ENCODE results near the gene TMEM52.

Gene TMEM52

GRCh38 chr1:1918901-1919303 lies at the start of gene TMEM52:
Gene TMEM52, minus strand, starts transcription at chr1:1919279. Its CDS starts 14 bp downstream, at chr1:1919265.
- no peak for DNase-seq (ENCODE audit: low spot score)

DNA sequence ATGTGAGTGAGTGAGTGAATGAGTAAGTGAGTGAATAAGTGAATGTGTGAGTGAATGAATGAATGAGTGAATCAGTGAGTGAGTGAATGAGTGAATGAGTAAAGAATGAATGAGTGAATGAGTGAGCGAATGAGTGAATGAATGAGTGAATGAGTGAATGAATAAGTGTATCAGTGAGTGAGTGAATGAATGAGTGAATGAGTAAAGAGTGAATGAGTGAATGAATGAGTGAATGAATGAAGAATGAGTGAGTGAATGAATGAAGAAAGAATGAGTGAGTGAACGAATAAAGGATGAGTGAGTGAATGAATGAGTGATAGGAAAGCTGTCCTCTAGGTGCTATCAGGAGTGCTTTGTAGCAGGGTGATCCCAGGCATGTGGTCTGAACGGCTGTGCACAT lies 48.8 kb upstream of the TMEM52 start:
- DNase-seq (ENCODE audit: low spot score) = no peak

DNA sequence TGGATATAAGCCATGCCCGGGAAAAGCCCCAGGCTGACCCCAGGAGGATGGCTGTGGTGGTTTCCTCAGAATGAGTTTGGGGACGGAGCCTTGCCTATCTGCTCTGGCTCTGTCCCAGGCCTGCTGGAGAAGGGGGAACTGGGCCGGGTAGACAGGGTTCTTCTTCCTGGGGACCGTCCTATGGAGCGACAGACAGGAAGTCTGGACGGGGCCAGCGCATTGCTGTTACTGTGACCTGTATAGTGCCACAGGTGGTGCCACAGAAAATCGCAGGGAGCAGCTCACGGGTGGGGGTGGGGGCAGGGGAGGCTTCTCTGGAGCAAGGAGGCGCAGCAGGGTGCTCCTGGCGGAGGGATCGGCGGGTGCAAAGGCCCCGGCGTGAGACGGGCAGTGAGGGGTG lies 48.1 kb upstream of the TMEM52 start:
- DNase-seq (ENCODE audit: low spot score) = no peak

DNA sequence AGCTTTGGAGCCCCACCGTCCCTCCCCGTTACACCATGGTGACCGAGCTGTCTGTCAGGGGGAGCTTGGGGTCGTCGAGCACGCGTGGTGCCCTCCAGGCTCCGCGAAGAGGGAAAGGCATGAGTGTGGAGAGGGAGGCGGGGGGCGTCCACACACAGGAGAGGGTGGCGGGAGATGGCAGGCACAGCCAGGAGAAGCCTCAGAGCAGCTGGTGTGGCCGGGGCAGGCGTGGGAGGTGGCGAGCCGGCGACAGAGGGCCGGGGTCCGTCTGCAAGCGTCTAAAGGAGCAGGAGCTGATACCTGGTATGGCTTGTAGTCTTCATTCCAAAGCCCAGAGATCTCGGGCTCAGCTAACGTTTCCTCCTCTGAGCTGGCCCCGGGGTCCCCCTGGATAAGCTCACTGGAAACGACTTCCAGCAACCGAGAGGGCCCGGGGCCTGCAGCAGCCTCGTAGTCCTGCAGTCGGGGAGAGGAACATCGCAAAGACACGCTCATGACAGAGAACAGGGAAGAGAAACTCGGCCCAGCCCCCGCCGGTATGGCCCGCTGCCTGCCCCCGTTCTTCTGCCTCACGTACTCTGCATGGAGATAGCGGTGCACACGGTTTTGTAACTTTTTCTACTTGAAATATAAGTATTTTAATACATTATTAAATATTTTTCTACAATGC lies 47.1 kb upstream of the TMEM52 start:
- DNase-seq (ENCODE audit: low spot score) = no peak

DNA sequence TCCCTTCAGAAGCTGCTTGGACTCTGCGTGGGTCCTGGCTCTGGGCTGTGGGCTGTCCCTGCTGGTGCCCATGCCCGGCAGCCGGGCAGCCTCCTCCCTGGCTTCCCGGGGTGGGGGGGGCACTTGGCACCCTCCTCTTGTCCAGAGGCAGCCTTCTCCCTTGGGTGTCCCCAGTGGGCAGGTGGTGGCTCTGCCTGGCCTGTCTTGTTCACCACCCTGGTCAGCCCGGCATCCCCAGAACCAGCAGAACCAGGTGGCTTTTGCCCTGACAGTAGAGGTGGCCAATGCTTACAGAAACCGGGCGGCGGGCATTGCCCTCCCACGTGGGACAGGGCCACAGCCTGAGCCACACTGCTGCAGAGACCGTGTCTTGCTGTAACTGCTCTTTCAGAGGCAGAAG lies 46.5 kb upstream of the TMEM52 start:
- DNase-seq (ENCODE audit: low spot score) = no peak

DNA sequence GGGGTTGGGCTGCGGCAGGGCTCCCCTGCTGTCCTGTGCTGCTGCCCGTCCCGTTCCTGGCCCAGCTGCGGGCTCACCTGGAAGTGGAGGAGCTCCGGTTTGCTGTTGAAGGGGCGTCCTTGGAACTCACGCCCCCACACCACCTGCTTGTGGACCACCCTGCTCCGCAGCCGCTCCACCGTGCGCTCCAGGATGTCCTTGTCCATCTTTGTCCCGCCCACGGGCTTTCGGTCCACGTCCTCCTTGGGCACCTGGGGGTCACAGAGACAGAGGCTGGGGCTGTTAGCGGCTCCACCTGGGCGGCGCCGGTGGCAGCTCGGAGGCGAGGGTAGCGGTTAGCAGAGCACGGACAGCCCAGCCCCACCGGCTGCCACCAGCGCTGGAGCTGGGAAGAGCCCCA lies 45.7 kb upstream of the TMEM52 start:
- DNase-seq (ENCODE audit: low spot score) = no peak

- DNase-seq (ENCODE audit: low spot score) = no peak
These were observed 44.5 kb upstream of the TMEM52 start for GRCh38 chr1:1963570-1963969.

DNA sequence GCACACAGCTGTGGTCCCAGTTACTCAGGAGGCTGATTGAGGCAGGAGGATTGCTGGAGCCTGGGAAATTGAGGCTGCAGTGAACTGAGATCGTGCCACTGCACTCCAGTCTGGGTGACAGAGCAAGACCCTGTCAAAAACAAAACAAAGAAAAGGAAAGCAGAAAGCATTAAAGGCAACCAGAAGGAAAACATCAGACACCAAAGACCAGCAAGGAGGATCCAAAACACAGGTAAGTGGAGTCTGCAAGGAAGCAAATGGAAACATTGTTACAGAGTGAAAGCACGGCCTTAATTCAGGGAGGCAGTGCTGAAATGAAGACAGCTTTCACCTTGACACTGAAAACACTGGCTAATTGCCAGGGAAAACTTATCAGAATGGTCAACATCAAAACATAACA lies 43.7 kb upstream of the TMEM52 start:
- no peak for DNase-seq (ENCODE audit: low spot score)

DNA sequence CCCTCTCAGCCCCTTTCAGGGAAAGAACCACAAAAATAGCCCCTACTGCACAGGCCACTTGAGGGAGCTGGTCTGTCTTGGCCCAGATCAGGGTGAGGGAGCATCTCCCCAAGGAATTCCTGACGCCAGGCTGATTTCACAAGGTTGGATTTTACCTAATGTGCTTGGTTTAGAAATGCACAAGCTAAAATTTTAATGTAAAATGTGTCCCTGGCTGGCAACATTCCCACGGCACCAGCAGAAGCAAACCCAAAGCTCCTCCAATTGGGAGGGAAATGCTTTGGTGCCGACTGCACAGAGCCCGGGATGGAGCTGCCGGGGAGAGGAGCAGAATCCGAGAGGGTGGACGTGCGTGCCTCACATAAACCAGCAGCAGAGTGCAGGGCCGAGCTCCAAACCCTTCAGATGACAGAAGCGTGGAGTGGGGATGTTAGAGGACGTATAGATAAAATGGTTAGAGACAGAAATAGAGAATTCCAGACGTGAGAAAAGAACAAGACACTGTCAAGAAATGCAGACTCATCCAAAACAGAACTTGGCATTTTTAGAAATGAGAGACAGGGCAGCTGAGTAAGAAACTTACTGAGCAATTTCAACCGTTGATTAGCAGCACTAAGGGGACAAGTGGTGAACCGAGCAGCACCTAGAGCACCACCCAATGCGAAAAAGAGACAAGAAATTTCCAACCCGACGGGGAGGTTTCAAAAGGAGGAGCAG lies 41.6 kb upstream of the TMEM52 start:
- no peak for DNase-seq (ENCODE audit: low spot score)

DNA sequence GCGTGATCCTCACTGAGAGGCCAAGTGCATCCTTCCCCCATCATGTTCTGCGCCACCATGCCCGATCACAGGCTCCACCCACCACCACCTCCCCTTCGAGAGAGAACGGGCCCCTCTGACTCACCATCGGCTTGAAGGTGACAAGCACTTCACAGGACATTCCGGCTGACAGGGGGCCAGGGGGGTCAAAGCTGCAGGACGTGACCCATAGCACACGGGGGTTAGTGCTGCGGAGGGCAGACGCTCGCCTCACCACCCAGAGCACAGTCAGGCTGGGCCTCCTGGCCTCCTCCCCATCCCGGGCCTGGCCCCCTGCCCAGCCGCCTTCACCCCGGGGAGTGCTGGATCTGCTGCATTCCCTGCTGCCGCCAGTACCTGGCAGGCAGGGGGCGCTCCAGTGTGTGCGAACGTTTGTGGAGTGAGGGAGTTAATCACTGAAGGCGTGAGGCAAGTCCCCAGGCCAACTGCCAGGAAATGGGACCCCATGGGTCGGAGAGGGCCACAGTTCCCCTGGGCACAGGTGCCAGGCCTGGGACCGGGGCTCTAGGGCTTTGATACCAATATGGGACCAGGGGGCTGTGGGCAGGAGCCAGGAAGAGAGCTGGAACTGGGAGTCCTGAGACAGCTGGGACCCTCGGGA lies 40.9 kb upstream of the TMEM52 start:
- DNase-seq (ENCODE audit: low spot score) = peak; percentile 48

DNA sequence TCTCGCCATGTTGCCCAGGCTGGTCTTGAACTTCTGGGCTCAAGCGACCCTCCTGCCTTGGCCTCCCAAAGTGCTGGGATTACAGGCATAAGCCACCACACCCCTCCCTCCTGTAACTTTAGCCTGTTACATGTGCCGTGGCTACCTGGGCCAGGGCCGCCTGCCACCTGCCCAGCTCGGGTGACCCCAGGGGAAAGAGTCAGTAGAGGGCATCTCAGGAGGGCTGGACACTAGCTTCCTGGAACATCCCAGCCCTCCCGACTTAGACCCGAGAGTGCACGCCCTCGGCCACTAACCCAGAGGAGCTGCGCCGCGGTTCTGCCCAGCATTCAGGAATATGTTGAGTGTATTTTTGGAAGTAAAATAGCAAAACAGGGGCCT lies 40.4 kb upstream of the TMEM52 start:
- DNase-seq (ENCODE audit: low spot score) = no peak

DNA sequence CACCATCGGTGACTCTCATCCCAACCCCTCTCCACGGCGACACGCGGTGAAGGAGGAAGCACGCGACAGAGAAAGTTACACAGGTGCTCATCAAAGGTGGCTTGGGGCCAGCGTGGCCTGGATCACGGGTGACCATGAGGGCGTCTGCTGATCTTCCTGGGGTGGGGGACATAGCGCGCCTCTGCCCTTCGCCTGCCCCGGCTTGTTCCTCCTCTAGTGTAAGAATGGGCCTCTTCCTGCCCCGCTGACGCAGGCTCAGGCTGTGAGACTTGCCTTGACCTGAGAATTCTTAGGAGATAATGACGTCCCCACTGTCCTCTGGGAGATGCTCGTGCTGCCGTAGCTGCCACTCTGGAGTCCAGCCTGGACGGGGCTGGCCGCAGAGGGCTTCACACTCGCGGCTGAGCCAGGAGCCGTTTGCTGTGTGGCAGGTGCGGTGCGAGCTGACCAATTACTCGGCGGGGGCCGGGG lies 39.0 kb upstream of the TMEM52 start:
- DNase-seq (ENCODE audit: low spot score) = no peak

DNA sequence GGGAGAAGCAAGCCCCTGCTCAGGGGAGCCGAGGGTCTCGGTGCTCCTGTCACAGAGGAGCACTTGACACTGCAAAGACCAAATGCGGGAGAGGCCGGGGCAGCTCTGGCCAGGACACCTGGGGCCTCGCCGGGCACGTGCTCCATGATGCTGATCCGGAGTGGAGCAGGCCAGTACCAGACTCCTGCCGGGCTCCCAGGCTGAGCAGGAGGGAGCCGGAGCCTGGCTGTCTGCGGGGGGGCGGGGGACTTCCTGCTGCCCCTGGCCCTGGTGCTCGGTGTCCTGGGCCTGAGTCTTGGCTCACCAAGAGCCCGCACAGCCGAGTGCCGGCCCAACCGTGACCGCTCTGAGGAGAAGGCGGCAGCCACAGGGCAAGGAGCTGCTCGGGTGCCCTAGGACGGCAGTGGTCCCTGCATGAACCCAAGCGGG lies 38.5 kb upstream of the TMEM52 start:
- no peak for DNase-seq (ENCODE audit: low spot score)

GRCh38 chr1:1956586-1957532 lies 37.8 kb upstream of the TMEM52 start:
- no peak for DNase-seq (ENCODE audit: low spot score)

GRCh38 chr1:1956101-1956500 lies 37.0 kb upstream of the TMEM52 start:
- no peak for DNase-seq (ENCODE audit: low spot score)

DNA sequence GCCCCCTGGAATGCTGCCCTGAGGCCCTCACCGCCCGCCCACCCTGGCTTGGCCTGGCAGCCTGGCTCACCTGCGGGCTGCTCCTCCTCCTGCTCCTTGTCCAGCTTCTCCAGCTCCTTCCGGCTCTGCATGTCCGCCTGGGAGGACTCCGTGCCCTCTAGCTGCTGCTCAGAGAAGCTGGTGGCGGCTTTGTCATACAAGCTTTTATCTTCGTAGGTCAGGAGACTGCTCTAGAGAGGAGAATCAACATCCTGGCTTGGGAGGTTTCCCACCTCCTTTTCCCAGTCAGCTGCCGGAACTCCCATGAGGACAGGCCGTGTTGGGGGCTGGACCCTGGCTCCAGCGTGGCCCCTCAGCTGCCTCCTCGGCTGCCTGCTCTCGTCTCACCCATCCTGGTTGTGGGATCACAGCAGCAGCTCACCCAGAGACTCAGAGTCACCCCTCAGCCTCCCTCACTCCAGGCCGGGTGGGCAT lies 36.6 kb upstream of the TMEM52 start:
- DNase-seq (ENCODE audit: low spot score) = no peak

- DNase-seq (ENCODE audit: low spot score) = no peak
These were observed 35.9 kb upstream of the TMEM52 start for GRCh38 chr1:1954831-1955441.

DNA sequence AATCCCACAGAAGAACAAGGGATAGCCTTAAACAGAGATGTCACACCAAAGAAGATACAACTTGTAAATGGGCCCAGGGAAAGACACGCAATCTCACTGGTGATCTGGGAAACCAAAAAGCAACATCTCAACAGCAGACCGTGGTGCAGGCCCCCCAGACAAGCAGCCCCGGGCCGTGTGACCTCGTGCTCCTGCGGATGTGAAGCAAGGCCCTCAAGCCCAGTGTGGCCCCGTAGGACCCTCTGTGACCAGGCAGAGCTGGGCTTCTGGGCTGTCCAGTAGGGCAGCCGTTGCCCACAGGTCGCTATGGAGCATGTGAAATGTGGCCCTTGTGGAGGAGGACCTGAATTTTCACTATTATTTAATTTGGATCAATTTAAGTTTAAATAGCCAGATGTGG lies 34.9 kb upstream of the TMEM52 start:
- no peak for DNase-seq (ENCODE audit: low spot score)

GRCh38 chr1:1950940-1951339 lies 31.9 kb upstream of the TMEM52 start:
- DNase-seq (ENCODE audit: low spot score) = no peak

- DNase-seq (ENCODE audit: low spot score) = no peak
These were observed 29.7 kb upstream of the TMEM52 start for GRCh38 chr1:1948783-1949182.

- DNase-seq (ENCODE audit: low spot score) = no peak
These were observed 28.4 kb upstream of the TMEM52 start for GRCh38 chr1:1947493-1947892.

GRCh38 chr1:1946540-1946939 lies 27.5 kb upstream of the TMEM52 start:
- no peak for DNase-seq (ENCODE audit: low spot score)
